Neural cell (in vitro differentiated cells): ENCODE data around the gene IGFBPL1. TPM values are rescaled to one million over a fixed set of nuclear protein-coding genes. Genes with fewer than 3 reads are reported as not detected.

Experiments
- H2AFZ ChIP-seq: fragments of 200-600, 300-800 bp; sonication (generic), shearing (Covaris generic); 2 replicates; pipeline ENCODE4 v1.6.0; 2014; ENCODE audit warnings: low read depth, mild to moderate bottlenecking, antibody characterized with exemption, low read length, moderate library complexity
- H3F3A ChIP-seq: fragments of 200-600 bp; shearing (Covaris generic); 2 replicates; pipeline ENCODE4 v1.6.1; 2016; ENCODE audit warnings: mild to moderate bottlenecking, moderate library complexity, mixed read lengths, antibody characterized with exemption, low read length; ENCODE audit not compliant: insufficient read depth, poor library complexity, severe bottlenecking
- H3K27ac ChIP-seq: fragments of 200-600, 300-800 bp; sonication (generic), shearing (Covaris generic); 2 replicates; pipeline ENCODE4 v1.5.1; 2014; ENCODE audit warnings: mild to moderate bottlenecking, low read length, moderate library complexity
- H3K27me3 ChIP-seq: fragments of 300-800, 200-600 bp; sonication (generic), shearing (Covaris generic); 2 replicates; pipeline ENCODE4 v1.6.0; 2014; ENCODE audit warnings: mild to moderate bottlenecking, low read depth, low read length, moderate library complexity; ENCODE audit not compliant: insufficient read depth
- H3K36me3 ChIP-seq: fragments of 300-800, 200-600 bp; sonication (generic), shearing (Covaris generic); 2 replicates; pipeline ENCODE4 v1.5.1; 2014; ENCODE audit warnings: mild to moderate bottlenecking, antibody characterized with exemption, low read length, moderate library complexity; ENCODE audit not compliant: insufficient read depth
- H3K4me2 ChIP-seq: fragments of 300-800, 200-600 bp; sonication (generic), shearing (Covaris generic); 2 replicates; pipeline ENCODE4 v1.6.0; 2014; ENCODE audit warnings: mild to moderate bottlenecking, low read length
- H3K4me3 ChIP-seq: fragments of 300-800, 200-600 bp; sonication (generic), shearing (Covaris generic); 2 replicates; pipeline ENCODE4 v1.5.1; 2014; ENCODE audit warnings: mild to moderate bottlenecking, low read length, moderate library complexity
- H3K79me2 ChIP-seq: fragments of 200-600 bp; shearing (Covaris generic); replicated peaks from 2 replicates; pipeline ENCODE4 v1.6.0; 2014; ENCODE audit warnings: mild to moderate bottlenecking, low read length, moderate library complexity; ENCODE audit not compliant: insufficient read depth
- H3K9ac ChIP-seq: fragments of 300-800, 200-600 bp; sonication (generic), shearing (Covaris generic); 2 replicates; pipeline ENCODE4 v1.6.1; 2016; ENCODE audit warnings: mild to moderate bottlenecking, low read length, mixed read lengths
- H3K9me2 ChIP-seq: fragments of 200-600 bp; shearing (Covaris generic); 2 replicates; pipeline ENCODE4 v1.6.1; 2016; ENCODE audit warnings: mild to moderate bottlenecking, low read length, mixed read lengths; ENCODE audit not compliant: insufficient read depth
- H3K9me3 ChIP-seq: fragments of 200-600, 300-800 bp; sonication (generic), shearing (Covaris generic); 2 replicates; pipeline ENCODE4 v1.6.1; 2016; ENCODE audit warnings: mild to moderate bottlenecking, mixed run types, low read length, moderate library complexity, mixed read lengths
- H4K20me1 ChIP-seq: fragments of 200-600 bp; shearing (Covaris generic); 2 replicates; pipeline ENCODE4 v1.6.1; 2016; ENCODE audit warnings: mild to moderate bottlenecking, mixed run types; ENCODE audit not compliant: insufficient read depth
- CTCF ChIP-seq: fragments of 450-650 bp; IDR thresholded peaks from 2 replicates; pipeline ENCODE4 v1.5.1; 2014; ENCODE audit warnings: antibody characterized with exemption, mild to moderate bottlenecking, moderate library complexity; ENCODE audit not compliant: poor library complexity, severe bottlenecking
- EP300 ChIP-seq: fragments of 450-650 bp; conservative IDR thresholded peaks from 2 replicates; pipeline ENCODE4 v1.6.1; 2014; ENCODE audit warnings: antibody characterized with exemption, mild to moderate bottlenecking, moderate library complexity; ENCODE audit not compliant: poor library complexity, severe bottlenecking
- EZH2 ChIP-seq: fragments of 200-600, 300-800 bp; shearing (Covaris generic), sonication (generic); IDR thresholded peaks from 2 replicates; pipeline ENCODE4 v1.6.1; 2014; ENCODE audit warnings: antibody characterized with exemption, low read length, borderline replicate concordance, mild to moderate bottlenecking; ENCODE audit not compliant: insufficient read depth, poor library complexity, severe bottlenecking
- MXI1 ChIP-seq: fragments of 450-650 bp; conservative IDR thresholded peaks from 2 replicates; pipeline ENCODE4 v1.6.1; 2014; ENCODE audit warnings: antibody characterized with exemption, mild to moderate bottlenecking; ENCODE audit not compliant: poor library complexity, severe bottlenecking
- POLR2AphosphoS5 ChIP-seq: IDR thresholded peaks from 2 replicates; pipeline ENCODE4 v1.6.1; 2012
- RAD21 ChIP-seq: fragments of 450-650 bp; conservative IDR thresholded peaks from 2 replicates; pipeline ENCODE4 v1.6.1; 2014; ENCODE audit warnings: antibody characterized with exemption, mild to moderate bottlenecking, moderate library complexity
- SMC3 ChIP-seq: fragments of 450-650 bp; conservative IDR thresholded peaks from 2 replicates; pipeline ENCODE4 v1.6.1; 2014; ENCODE audit warnings: antibody characterized with exemption, mild to moderate bottlenecking, moderate library complexity; ENCODE audit not compliant: poor library complexity
- TAF1 ChIP-seq: IDR thresholded peaks from 2 replicates; pipeline ENCODE4 v1.6.1; 2012; ENCODE audit warnings: low read depth
- polyA plus RNA-seq: library from polyadenylated mRNA; depleted of rRNA; stranded (reverse); fragments of >200 nt; gene quantifications from 2 replicates; pipeline ENCODE4 v1.2.3, GENCODE V29; 2014
- TF ChIP-seq, protein P1 (sequence below): IDR thresholded peaks from 2 replicates; pipeline ENCODE4 v1.6.1; 2012; ENCODE audit warnings: borderline replicate concordance

The IGFBPL1 gene
- polyA plus RNA-seq, 1 donor from 2014 or later: 372 TPM

- no peak for TF ChIP-seq EP300
- no peak for TF ChIP-seq EZH2
- TF ChIP-seq, protein P1, sequence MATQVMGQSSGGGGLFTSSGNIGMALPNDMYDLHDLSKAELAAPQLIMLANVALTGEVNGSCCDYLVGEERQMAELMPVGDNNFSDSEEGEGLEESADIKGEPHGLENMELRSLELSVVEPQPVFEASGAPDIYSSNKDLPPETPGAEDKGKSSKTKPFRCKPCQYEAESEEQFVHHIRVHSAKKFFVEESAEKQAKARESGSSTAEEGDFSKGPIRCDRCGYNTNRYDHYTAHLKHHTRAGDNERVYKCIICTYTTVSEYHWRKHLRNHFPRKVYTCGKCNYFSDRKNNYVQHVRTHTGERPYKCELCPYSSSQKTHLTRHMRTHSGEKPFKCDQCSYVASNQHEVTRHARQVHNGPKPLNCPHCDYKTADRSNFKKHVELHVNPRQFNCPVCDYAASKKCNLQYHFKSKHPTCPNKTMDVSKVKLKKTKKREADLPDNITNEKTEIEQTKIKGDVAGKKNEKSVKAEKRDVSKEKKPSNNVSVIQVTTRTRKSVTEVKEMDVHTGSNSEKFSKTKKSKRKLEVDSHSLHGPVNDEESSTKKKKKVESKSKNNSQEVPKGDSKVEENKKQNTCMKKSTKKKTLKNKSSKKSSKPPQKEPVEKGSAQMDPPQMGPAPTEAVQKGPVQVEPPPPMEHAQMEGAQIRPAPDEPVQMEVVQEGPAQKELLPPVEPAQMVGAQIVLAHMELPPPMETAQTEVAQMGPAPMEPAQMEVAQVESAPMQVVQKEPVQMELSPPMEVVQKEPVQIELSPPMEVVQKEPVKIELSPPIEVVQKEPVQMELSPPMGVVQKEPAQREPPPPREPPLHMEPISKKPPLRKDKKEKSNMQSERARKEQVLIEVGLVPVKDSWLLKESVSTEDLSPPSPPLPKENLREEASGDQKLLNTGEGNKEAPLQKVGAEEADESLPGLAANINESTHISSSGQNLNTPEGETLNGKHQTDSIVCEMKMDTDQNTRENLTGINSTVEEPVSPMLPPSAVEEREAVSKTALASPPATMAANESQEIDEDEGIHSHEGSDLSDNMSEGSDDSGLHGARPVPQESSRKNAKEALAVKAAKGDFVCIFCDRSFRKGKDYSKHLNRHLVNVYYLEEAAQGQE: no peak
- no peak for TF ChIP-seq TAF1
- no peak for TF ChIP-seq RAD21
- TF ChIP-seq SMC3: no peak
- TF ChIP-seq MXI1: no peak
- no peak for TF ChIP-seq CTCF
- TF ChIP-seq POLR2AphosphoS5: no peak
- Histone ChIP-seq H4K20me1 (no peaks in the 10 kb centered on the region), H3K27me3 (no peaks in the 10 kb centered on the region), H3K9me3 (no peaks in the 10 kb centered on the region), H3K4me2 (no peak overlapping the region), H3F3A (no peaks in the 10 kb centered on the region), H2AFZ (no peak overlapping the region), H3K27ac (no peak overlapping the region), H3K9me2 (no peaks in the 10 kb centered on the region), H3K36me3 (no peaks in the 10 kb centered on the region), H3K4me3 (no peak overlapping the region), H3K79me2 (peaks cover 30% of the 10 kb centered on the region), H3K9ac (no peak overlapping the region)
Observed at GRCh38 chr9:38412751-38413150, 11.5 kb downstream of the IGFBPL1 start.

DNA sequence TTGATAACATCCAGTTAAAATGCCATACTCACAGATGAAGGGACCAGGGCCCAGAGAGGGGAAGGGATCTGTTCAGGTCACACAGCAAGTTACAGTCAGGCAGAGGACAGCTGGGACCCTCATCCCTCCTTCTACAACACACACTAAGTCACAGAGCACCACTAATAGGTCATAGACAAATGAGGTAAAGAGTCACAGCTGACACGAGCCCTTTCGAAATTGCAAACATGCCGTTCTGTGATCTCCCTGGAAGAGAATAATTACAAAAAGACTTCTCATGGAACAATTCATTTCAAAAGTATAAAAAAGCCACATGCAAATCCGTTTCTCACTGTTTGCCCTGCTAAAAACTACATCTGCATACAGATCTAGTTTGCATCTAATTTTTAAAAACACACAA is 15.5 kb downstream of the IGFBPL1 start:
- Histone ChIP-seq H3K79me2 (no peaks in the 10 kb centered on the region), H3K9me2 (no peaks in the 10 kb centered on the region), H3K27ac (no peak overlapping the region), H3K4me3 (no peak overlapping the region), H3K27me3 (no peaks in the 10 kb centered on the region), H3K9me3 (no peaks in the 10 kb centered on the region), H3K9ac (no peak overlapping the region), H3K36me3 (no peaks in the 10 kb centered on the region), H3K4me2 (no peak overlapping the region), H3F3A (no peaks in the 10 kb centered on the region), H2AFZ (no peak overlapping the region), H4K20me1 (no peaks in the 10 kb centered on the region)
- TF ChIP-seq EP300: no peak
- no peak for TF ChIP-seq RAD21
- TF ChIP-seq POLR2AphosphoS5: no peak
- TF ChIP-seq, protein P1: no peak
- TF ChIP-seq TAF1: no peak
- TF ChIP-seq CTCF: no peak
- TF ChIP-seq EZH2: no peak
- no peak for TF ChIP-seq SMC3
- TF ChIP-seq MXI1: no peak
